ENCODE measurements around the gene CTCF. TPM values are rescaled to one million over a fixed set of nuclear protein-coding genes. Genes with fewer than 3 reads are reported as not detected.

Gene CTCF
- total and polyA plus RNA-seq, 4 donors = 10.1 to 35.3 (median 15.5) TPM

GRCh38 chr16:67674851-67675578 is 112.7 kb downstream of the CTCF start:
- 73% methylated on average over 28 of the region's 28 CpGs for WGBS
- H3K9ac ChIP-seq (ENCODE audit: low read depth in 1 of 2, low read length in 2 of 2) = peak overlapping the region; percentile 6 to 18
- peaks cover 0 to under 1% (median 0%) of the 10 kb centered on the region in 4 donors for H3K36me3 ChIP-seq (ENCODE audit: control insufficient read depth in 4 of 4, insufficient read depth in 3 of 4, low read depth in 1 of 4, low read length in 3 of 4)
- DNase-seq (ENCODE audit: low spot score) = no peak
- no peaks in the 10 kb centered on the region for H3K27me3 ChIP-seq (ENCODE audit: control insufficient read depth in 4 of 4, insufficient read depth in 4 of 4, low read length in 3 of 4)
- no peak overlapping the region for H3K4me3 ChIP-seq (ENCODE audit: low read depth in 1 of 3, low read length in 3 of 3)
- H3K27ac ChIP-seq (ENCODE audit: low read depth in 1 of 2, low read length in 2 of 2) = peak overlapping the region; percentile 60 to 95
- TF ChIP-seq NR2F2 (IDR thresholded peaks at IDR 0.05) (no peak), RXRA (IDR thresholded peaks at IDR 0.05) (peak in 1 of 2 donors; percentile 34), HNF4A (conservative IDR thresholded peaks at IDR 0.05) (peak in 1 of 2 donors; percentile 39)
- H3K4me1 ChIP-seq (ENCODE audit: control insufficient read depth in 4 of 4, insufficient read depth in 4 of 4, low read length in 3 of 4) = peaks cover 17 to 56% (median 47%) of the 10 kb centered on the region in 4 donors
- H3K9me3 ChIP-seq (ENCODE audit: control insufficient read depth in 4 of 4, low read length in 3 of 4) = no peaks in the 10 kb centered on the region

- H3K4me3 ChIP-seq (ENCODE audit: low read depth in 1 of 3, low read length in 3 of 3) = no peak overlapping the region
- H3K9ac ChIP-seq (ENCODE audit: low read depth in 1 of 2, low read length in 2 of 2) = no peak overlapping the region
- no peaks in the 10 kb centered on the region for H3K9me3 ChIP-seq (ENCODE audit: control insufficient read depth in 4 of 4, low read length in 3 of 4)
- no peak for TF ChIP-seq RXRA (IDR thresholded peaks at IDR 0.05)
- TF ChIP-seq SP1 (IDR thresholded peaks at IDR 0.05) = no peak
- no peak for TF ChIP-seq TAF1 (conservative IDR thresholded peaks at IDR 0.05)
- peaks cover 0 to 2% (median under 1%) of the 10 kb centered on the region in 4 donors for H3K36me3 ChIP-seq (ENCODE audit: control insufficient read depth in 4 of 4, insufficient read depth in 3 of 4, low read depth in 1 of 4, low read length in 3 of 4)
- WGBS = 97% methylated on average over 17 of the region's 17 CpGs
- no peak for DNase-seq (ENCODE audit: low spot score)
- no peaks in the 10 kb centered on the region for H3K27me3 ChIP-seq (ENCODE audit: control insufficient read depth in 4 of 4, insufficient read depth in 4 of 4, low read length in 3 of 4)
- peak overlapping the region; percentile 73 to 95 for H3K27ac ChIP-seq (ENCODE audit: low read depth in 1 of 2, low read length in 2 of 2)
- H3K4me1 ChIP-seq (ENCODE audit: control insufficient read depth in 4 of 4, insufficient read depth in 4 of 4, low read length in 3 of 4) = peaks cover 17 to 56% (median 47%) of the 10 kb centered on the region in 4 donors
These were observed 113.2 kb downstream of the CTCF start for GRCh38 chr16:67675579-67675935.

- WGBS = 98% methylated on average over 7 of the region's 7 CpGs
- Histone ChIP-seq H3K9ac (ENCODE audit: low read depth in 1 of 2, low read length in 2 of 2) (no peak overlapping the region), H3K9me3 (ENCODE audit: control insufficient read depth in 4 of 4, low read length in 3 of 4) (no peaks in the 10 kb centered on the region), H3K27me3 (ENCODE audit: control insufficient read depth in 4 of 4, insufficient read depth in 4 of 4, low read length in 3 of 4) (no peaks in the 10 kb centered on the region), H3K4me1 (ENCODE audit: control insufficient read depth in 4 of 4, insufficient read depth in 4 of 4, low read length in 3 of 4) (peaks cover 17 to 56% (median 47%) of the 10 kb centered on the region in 4 donors), H3K36me3 (ENCODE audit: control insufficient read depth in 4 of 4, insufficient read depth in 3 of 4, low read depth in 1 of 4, low read length in 3 of 4) (peaks cover 0 to 2% (median under 1%) of the 10 kb centered on the region in 4 donors), H3K4me3 (ENCODE audit: low read depth in 1 of 3, low read length in 3 of 3) (no peak overlapping the region), H3K27ac (ENCODE audit: low read depth in 1 of 2, low read length in 2 of 2) (peak overlapping the region in 1 of 2 donors; percentile 73)
- TF ChIP-seq NR2F2 (IDR thresholded peaks at IDR 0.05) = no peak
- no peak for TF ChIP-seq GABPA (IDR thresholded peaks at IDR 0.05 in 1 of 2, conservative IDR thresholded peaks at IDR 0.05 in 1 of 2)
- no peak for TF ChIP-seq MAX (IDR thresholded peaks at IDR 0.05)
- TF ChIP-seq HNF4A (conservative IDR thresholded peaks at IDR 0.05) = no peak
- TF ChIP-seq JUND (IDR thresholded peaks at IDR 0.05) = no peak
- TF ChIP-seq SP1 (IDR thresholded peaks at IDR 0.05) = no peak
- no peak for TF ChIP-seq FOXA2 (IDR thresholded peaks at IDR 0.05)
- TF ChIP-seq FOXA1 (IDR thresholded peaks at IDR 0.05) = no peak
- TF ChIP-seq ATF3 (IDR thresholded peaks at IDR 0.05) = no peak
- TF ChIP-seq ZBTB33 (IDR thresholded peaks at IDR 0.05) = no peak
- DNase-seq (ENCODE audit: low spot score) = no peak
These were observed 113.7 kb downstream of the CTCF start for GRCh38 chr16:67675999-67676398.
